Esophagus squamous epithelium (tissue), 4 donors: Measurements from ENCODE around the gene DYNC2H1.

ENCODE experiments used
- CTCF ChIP-seq, 6 experiments: fragments of 450-650 bp in 4 of 6; fragments of 200-600 bp in 2 of 6; sonication (generic) in 2 of 6; IDR thresholded peaks; one replicate each; pipeline ENCODE4 v1.5.1; 2016 to 2019; ENCODE audit warnings: antibody characterized with exemption in 6 of 6, mild to moderate bottlenecking in 4 of 6, moderate library complexity in 4 of 6
- POLR2A ChIP-seq, 4 donors: fragments of 450-650 bp; IDR thresholded peaks; one replicate each; pipeline ENCODE4 v1.6.1; 2017; ENCODE audit warnings: antibody characterized with exemption in 4 of 4, mild to moderate bottlenecking in 4 of 4, moderate library complexity in 3 of 4

GRCh38 chr11:103266167-103266831 is 157.1 kb downstream of the DYNC2H1 start:
- no peak for TF ChIP-seq POLR2A (IDR thresholded peaks at IDR 0.05)
- TF ChIP-seq CTCF (IDR thresholded peaks at IDR 0.05) = no peak
